Activated T-cell treated with anti-CD3 and anti-CD28 coated beads, Interleukin-2, amount 50 U/mL, for 24 hours (primary cell): ENCODE results near the gene NKD1.

Experiments used
- DNase-seq: peaks from one replicate; pipeline ENCODE4 v3.0.0-alpha.2; 2020
- H3K27ac Mint-ChIP-seq: 2 replicates; pipeline ENCODE4 v1.8.0; 2020; ENCODE audit warnings: mild to moderate bottlenecking, mixed read lengths
- H3K27me3 Mint-ChIP-seq: 2 replicates; pipeline ENCODE4 v1.8.0; 2020; ENCODE audit warnings: mixed read lengths
- H3K36me3 Mint-ChIP-seq: 2 replicates; pipeline ENCODE4 v1.8.0; 2020; ENCODE audit warnings: low read depth, mixed read lengths
- H3K4me1 Mint-ChIP-seq: 2 replicates; pipeline ENCODE4 v1.8.0; 2020; ENCODE audit warnings: low read depth, mixed read lengths
- H3K4me3 Mint-ChIP-seq: 2 replicates; pipeline ENCODE4 v1.8.0; 2020; ENCODE audit warnings: mild to moderate bottlenecking, moderate library complexity, mixed read lengths
- H3K9me3 Mint-ChIP-seq: 2 replicates; pipeline ENCODE4 v1.8.0; 2020; ENCODE audit warnings: mixed read lengths

Gene NKD1

DNA sequence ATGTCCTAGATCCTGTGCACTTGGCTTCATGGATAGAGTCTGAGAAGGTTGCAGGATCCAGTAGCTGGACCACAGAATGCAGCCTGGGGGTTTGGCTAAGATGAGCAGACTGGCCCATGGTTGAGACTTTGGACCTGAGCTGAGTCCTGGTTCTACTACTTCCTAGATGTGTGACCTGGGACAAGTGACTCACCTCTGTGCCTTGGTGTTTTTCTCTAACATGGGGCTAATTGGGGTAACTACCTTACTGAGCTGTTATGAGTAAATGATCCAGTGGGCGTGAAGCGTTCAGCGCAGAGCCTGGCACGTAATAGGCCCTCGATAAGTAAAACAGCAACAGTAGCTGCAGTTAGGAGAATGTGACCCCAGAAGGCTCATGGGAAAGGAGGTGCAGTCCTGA is 94.2 kb downstream of the NKD1 start:
- no peak for DNase-seq
- H3K4me1 Mint-ChIP-seq: peaks cover 7% of the 10 kb centered on the region
- no peaks in the 10 kb centered on the region for H3K9me3 Mint-ChIP-seq
- H3K27ac Mint-ChIP-seq: no peak overlapping the region
- H3K4me3 Mint-ChIP-seq: no peak overlapping the region
- no peaks in the 10 kb centered on the region for H3K36me3 Mint-ChIP-seq
- H3K27me3 Mint-ChIP-seq: no peaks in the 10 kb centered on the region

DNA sequence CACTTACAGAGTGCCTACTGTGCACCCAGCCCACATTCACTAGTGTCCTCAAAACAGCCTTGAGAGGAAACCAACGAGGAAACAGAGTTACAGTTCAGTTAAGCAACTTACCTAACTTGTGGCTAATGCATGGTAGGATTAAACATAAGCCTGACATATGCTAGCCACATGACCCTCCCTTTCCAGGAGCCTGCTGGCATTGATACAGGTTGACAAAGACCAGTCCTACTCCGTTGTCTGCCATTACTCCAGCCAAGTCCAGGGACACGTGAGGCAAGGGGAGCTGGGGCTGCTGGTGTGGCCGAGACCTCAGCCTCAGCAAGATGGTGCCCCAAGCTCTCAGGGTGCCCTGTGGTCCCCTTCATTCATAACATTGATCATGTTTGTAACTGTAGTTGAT is 95.0 kb downstream of the NKD1 start:
- Mint-ChIP-seq H3K27ac (no peak overlapping the region), H3K4me1 (peaks cover 7% of the 10 kb centered on the region), H3K36me3 (no peaks in the 10 kb centered on the region), H3K4me3 (no peak overlapping the region), H3K9me3 (no peaks in the 10 kb centered on the region), H3K27me3 (no peaks in the 10 kb centered on the region)
- DNase-seq: no peak

DNA sequence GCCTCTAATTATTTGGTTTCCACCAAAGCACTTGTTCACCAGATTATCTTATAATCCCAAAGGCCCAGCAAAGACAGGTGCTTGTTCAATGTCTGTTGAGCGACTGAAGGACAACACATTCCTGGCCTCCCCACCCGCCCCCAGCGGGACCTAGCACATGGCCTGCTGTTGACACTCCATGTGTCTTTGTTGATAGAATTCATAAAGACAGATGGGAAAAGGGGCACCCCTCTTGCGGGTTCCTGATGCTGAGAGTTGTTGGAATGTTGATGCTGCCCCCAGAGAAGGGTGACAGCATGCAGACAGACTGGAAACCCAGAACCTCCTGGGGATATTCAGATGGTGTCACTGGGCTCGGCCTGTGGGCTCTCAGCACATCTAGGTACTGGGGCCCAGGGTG is 96.0 kb downstream of the NKD1 start:
- DNase-seq: no peak
- H3K36me3 Mint-ChIP-seq: no peaks in the 10 kb centered on the region
- no peaks in the 10 kb centered on the region for H3K9me3 Mint-ChIP-seq
- no peak overlapping the region for H3K4me3 Mint-ChIP-seq
- no peak overlapping the region for H3K27ac Mint-ChIP-seq
- H3K4me1 Mint-ChIP-seq: peaks cover 7% of the 10 kb centered on the region
- H3K27me3 Mint-ChIP-seq: no peaks in the 10 kb centered on the region

DNA sequence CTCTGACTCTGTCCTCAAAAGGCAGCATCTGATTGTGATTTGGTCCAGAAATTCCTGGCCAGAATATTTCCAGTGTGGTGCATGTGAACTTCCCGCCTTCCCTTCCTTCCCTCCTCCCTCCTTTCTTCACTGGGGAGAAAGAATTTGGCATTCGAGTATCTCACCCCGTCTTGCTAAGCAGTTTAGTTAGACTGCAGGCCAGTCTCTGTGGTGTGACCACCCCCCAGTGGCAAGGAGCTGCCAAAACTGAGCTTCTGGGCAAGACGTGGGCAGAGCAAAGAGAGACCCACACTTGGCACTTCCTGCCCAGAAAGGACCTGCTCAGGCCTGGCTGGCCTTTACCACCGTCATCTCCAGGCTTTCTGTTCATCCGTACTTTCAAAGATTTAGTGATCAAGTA is 96.5 kb downstream of the NKD1 start:
- Mint-ChIP-seq H3K36me3 (no peaks in the 10 kb centered on the region), H3K4me1 (peaks cover 7% of the 10 kb centered on the region), H3K9me3 (no peaks in the 10 kb centered on the region), H3K4me3 (no peak overlapping the region), H3K27me3 (no peaks in the 10 kb centered on the region), H3K27ac (peak overlapping the region; percentile 22)
- peak; percentile 50 for DNase-seq

DNA sequence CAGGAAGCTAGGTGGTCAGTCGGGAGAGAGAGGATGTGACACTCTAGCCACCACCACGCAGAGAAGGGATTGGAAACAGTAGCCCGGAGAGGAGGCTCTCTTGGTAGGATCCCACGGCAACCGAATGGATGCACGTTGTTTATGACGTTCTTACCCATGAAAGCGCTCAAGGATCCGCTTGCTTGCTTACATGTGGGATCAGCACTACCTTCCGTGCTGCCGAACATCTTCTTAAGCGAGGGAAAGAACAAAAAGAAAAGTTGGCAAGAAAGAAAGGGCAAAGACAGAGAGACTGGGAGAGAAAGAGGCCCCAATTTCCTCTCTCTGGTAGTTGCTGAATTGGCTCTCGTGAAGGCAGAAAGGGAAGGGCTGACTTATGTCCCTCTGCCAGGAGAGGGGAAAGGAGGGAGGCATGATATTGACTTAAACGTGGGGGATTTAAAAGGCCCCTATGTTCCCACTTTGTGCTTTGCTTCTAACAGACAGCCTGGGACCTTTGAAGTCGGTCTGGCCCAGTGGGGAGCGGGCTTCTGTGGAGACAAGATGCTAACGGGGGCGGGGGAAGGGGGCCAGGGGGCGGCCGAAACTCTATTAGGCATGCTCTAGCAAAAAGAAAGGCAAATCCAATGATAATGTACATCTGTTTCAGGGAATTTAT is 97.5 kb downstream of the NKD1 start:
- no peak for DNase-seq
- Mint-ChIP-seq H3K4me1 (peaks cover 7% of the 10 kb centered on the region), H3K9me3 (no peaks in the 10 kb centered on the region), H3K36me3 (no peaks in the 10 kb centered on the region), H3K27me3 (no peaks in the 10 kb centered on the region), H3K4me3 (no peak overlapping the region), H3K27ac (no peak overlapping the region)

DNA sequence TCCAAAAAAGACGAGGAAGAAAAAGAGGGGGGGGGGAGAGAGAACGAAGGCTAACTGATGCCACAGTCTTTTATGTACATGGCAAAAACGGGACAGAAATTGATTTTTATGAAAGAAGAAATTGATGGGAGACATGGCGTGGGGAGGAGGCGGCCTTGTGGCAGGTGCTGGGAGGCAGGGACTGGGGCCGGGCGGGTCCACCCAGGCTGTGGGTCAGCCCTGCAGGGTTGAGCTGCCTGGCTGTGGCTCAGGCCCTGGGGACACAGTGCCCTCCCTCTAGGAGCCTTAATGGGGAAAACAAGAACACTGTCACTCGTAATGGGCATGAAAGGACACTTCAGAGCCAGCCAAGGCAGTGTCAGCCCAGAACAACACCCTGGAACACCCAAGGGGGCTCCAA is 98.1 kb downstream of the NKD1 start:
- Mint-ChIP-seq H3K4me1 (peaks cover 7% of the 10 kb centered on the region), H3K27me3 (no peaks in the 10 kb centered on the region), H3K9me3 (no peaks in the 10 kb centered on the region), H3K4me3 (no peak overlapping the region), H3K36me3 (no peaks in the 10 kb centered on the region), H3K27ac (no peak overlapping the region)
- no peak for DNase-seq

DNA sequence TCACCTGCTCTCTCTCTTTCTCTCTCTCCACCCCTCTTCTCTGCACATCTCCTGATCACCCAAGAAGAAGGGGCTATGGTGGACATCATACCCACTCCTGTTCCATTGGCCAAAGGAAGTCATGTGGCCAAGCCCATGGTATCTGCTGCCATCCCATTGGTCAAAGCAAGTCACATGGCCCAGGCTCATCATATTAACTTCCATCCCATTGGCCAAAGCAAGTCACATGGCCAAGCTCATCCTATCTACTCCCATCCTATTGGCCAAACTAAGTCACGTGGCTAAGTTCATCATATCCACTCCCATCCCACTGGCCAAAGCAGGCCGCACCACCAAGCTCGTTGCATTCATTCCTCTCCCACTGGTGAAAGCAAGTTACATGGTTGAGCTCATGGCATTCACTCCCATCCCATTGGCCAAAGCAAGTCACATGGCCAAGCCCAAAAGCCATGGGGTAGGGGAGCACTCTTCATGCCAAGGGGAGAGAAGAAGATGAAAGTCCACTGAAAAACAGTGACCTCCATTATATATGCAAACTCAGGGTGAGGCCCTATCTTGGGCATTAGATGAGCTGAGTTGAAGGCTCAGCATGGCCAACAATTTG is 103.7 kb downstream of the NKD1 start:
- Mint-ChIP-seq H3K4me1 (no peaks in the 10 kb centered on the region), H3K4me3 (no peak overlapping the region), H3K36me3 (no peaks in the 10 kb centered on the region), H3K27ac (no peak overlapping the region), H3K9me3 (no peaks in the 10 kb centered on the region), H3K27me3 (no peaks in the 10 kb centered on the region)
- DNase-seq: no peak

DNA sequence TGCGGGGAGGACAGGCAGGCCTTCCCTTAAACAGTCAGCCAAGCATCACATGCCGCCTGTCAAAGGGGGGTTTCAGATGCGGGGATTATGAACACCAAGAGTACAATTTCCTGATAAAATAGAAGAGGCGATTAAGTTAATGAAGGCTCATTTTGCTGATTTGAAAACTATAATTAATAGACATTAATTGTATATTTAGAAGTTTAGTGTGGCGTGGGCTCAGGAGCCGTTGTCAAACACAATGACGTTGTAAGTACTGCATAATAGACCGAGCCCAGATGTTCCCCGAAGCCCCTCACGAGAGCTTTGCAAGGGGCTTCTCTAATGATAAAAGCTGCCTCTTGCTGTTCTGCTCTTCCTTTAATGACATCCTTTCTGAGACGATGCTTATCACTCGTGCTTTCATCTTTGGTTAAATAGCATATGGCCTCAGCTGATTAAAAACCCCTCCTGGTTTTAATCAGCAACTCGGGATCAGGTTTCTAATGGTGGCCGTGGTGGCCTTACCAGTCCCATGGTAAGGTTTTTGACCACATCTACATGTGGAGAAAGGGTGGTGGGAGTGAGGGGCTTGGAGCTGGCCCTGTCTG is 104.7 kb downstream of the NKD1 start:
- Mint-ChIP-seq H3K36me3 (no peaks in the 10 kb centered on the region), H3K4me1 (no peaks in the 10 kb centered on the region), H3K4me3 (no peak overlapping the region), H3K27me3 (no peaks in the 10 kb centered on the region), H3K9me3 (no peaks in the 10 kb centered on the region), H3K27ac (no peak overlapping the region)
- DNase-seq: no peak

DNA sequence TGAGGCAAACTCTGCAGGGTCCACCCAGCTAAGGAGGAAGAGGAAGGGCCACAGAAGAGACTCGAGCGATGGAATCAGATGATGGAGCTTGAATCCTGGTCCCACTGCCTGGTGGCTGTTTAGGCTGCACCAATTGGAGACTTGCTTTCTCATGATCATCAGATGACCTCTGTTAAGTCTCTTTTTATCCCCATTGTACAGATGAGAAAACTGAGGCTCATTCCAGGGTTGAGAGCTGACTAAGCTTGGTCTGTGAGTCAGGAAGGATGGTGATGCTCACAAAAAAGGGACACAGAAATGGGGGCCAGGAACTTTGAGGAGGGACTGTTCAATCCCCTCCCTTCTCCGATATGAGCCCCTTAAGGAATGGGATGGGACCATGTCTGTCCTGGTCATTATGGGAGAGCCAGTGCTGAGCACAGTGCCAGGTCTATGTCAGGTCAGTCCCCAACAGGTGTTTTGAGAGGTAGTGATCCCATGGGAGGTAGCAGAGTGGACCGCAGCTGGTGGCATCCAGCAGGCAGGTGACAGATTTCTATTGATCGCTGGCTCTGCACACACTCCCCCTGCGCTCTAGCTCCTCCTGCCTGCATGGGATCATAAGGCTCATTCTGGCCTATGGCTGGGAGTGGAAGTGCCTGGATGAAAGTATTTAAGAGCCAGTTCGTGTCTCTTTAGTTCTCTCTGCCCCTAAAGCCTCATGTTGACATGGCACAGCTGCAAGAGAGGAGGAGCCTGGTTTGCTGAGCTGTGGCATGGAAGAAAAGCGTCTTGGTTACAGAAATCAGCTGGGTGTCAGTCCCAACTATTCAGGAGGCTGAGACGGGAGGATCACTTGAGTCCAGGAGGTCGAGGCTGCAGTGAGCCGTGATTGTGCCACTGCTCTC is 105.7 kb downstream of the NKD1 start:
- no peak overlapping the region for H3K4me3 Mint-ChIP-seq
- H3K27me3 Mint-ChIP-seq: no peaks in the 10 kb centered on the region
- no peaks in the 10 kb centered on the region for H3K4me1 Mint-ChIP-seq
- no peak for DNase-seq
- no peak overlapping the region for H3K27ac Mint-ChIP-seq
- no peaks in the 10 kb centered on the region for H3K36me3 Mint-ChIP-seq
- H3K9me3 Mint-ChIP-seq: no peaks in the 10 kb centered on the region

DNA sequence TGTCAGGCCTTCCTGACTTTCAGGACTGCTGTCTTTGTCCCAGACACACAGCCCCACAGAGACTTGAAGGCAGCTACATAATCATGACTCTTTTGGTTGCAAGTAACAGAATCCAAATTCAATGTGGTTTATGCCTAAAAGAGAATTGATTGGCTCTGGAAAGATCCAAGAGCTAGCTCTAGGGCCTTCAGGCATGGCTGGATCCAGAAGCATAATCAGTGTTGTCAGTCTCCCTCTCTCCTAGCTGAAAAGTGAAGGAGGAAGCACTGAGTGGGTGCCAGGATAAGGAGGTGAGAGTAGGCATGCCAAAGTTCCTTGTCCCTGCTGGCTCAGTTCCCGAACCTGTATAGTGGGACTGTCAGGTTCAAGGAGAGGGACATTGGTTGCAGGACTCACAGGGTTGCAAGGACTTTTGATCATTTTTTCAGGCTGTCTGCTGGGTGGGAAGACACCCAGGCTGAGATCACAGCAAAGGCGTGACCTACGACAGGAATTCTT is 107.4 kb downstream of the NKD1 start:
- H3K9me3 Mint-ChIP-seq: no peaks in the 10 kb centered on the region

DNA sequence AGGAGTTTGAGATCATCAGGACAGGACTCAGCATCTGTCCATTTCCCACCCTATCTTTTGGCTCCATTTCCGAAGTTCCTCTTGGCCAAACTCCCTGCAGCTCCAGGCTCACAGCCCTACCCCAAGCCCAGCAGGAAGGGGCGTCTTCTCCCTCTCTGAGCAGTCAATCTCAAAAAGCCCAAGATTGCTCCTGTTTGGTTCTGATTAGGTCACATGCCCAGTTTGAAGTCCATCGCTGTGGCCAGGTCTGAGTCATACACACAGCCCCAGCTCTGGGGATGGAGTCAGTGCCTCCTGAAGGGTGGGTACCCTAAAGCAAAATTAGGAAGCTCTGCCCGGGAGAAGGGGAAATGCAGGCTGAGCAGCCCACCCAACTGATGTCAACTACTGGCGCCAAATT is 109.0 kb downstream of the NKD1 start:
- H3K9me3 Mint-ChIP-seq: peaks cover 2% of the 10 kb centered on the region
- H3K4me3 Mint-ChIP-seq: no peak overlapping the region
- H3K36me3 Mint-ChIP-seq: no peaks in the 10 kb centered on the region
- no peaks in the 10 kb centered on the region for H3K4me1 Mint-ChIP-seq
- no peaks in the 10 kb centered on the region for H3K27me3 Mint-ChIP-seq
- DNase-seq: no peak
- no peak overlapping the region for H3K27ac Mint-ChIP-seq

More for the DNA sequence above, 107.4 kb downstream of the NKD1 start:
- DNase-seq: no peak
- Mint-ChIP-seq H3K36me3 (no peaks in the 10 kb centered on the region), H3K4me3 (no peak overlapping the region), H3K27ac (no peak overlapping the region), H3K4me1 (no peaks in the 10 kb centered on the region), H3K27me3 (no peaks in the 10 kb centered on the region)

DNA sequence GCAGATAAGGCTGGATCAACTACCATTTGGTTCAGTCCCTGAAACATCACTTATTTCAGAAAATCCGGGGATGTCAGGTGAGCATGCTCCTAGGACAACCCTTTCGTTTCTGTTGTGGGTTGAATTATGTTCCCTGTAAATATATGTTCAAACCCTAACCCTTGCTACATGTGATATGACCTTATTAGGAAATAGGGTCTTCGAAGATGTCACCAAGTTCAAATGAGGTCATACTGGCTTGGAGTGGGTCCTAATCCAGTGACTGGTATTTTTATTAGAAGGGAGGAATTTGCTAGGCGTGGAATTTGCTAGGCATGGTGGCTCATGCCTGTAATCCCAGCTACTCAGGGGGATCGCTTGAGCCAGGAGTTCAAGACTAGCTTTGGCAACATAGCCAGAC is 111.6 kb downstream of the NKD1 start:
- H3K36me3 Mint-ChIP-seq: no peaks in the 10 kb centered on the region
- no peaks in the 10 kb centered on the region for H3K27me3 Mint-ChIP-seq
- H3K9me3 Mint-ChIP-seq: peaks cover 3% of the 10 kb centered on the region
- DNase-seq: no peak
- H3K4me3 Mint-ChIP-seq: no peak overlapping the region
- H3K27ac Mint-ChIP-seq: no peak overlapping the region
- H3K4me1 Mint-ChIP-seq: peaks cover 4% of the 10 kb centered on the region

DNA sequence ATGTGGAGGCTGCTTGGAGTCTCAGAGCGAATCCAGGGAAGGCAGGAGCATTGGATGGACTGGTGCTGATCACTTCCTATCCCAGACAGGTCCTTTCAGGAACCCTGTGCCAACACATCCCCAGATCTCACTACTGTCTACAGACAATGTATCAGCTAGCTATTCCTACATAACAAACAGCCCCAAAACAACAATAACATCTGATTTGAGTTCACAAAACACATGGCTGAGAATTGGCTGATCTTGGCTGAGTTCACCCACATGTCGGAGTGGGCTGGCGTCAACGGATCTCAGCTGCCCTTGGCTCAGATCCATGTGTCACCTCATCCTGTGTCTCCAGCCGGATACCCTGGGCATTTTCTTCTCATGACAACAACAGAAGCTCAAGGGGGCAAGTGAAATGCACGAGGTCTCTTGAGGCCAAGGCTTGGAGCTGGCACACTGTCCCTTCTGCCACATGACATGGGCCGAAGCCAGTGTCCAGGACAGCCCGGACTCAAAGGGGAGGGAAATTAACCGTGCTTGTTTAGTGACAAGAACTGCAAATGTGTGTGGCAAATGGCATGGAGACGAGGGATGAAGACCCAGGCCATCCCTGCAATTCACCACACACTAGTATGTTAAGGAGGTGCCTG is 114.2 kb downstream of the NKD1 start:
- no peak for DNase-seq
- no peak overlapping the region for H3K4me3 Mint-ChIP-seq
- H3K27me3 Mint-ChIP-seq: no peaks in the 10 kb centered on the region
- H3K4me1 Mint-ChIP-seq: peaks cover 28% of the 10 kb centered on the region
- no peaks in the 10 kb centered on the region for H3K36me3 Mint-ChIP-seq
- H3K9me3 Mint-ChIP-seq: peaks cover 3% of the 10 kb centered on the region
- H3K27ac Mint-ChIP-seq: no peak overlapping the region

DNA sequence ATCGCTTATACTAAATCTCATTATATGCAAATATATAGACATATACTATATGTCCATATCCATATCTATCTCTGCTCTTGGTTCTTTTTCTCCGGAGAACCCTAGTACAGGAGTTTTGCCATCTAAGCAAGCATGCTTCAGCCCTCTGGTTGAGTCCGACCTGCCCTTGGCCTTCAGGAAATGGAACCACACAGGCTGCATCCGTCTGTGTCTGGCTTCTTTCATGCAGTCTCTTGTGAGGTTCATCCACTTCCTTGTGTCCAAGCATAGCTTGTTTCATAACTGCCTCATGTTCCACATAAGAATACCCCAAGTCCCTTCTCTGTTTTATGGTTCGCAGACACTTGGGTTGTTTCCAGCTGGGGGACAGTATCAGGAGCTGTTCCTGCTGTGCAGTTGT is 116.1 kb downstream of the NKD1 start:
- peaks cover 3% of the 10 kb centered on the region for H3K9me3 Mint-ChIP-seq
- H3K27me3 Mint-ChIP-seq: no peaks in the 10 kb centered on the region
- DNase-seq: no peak
- no peak overlapping the region for H3K27ac Mint-ChIP-seq
- H3K36me3 Mint-ChIP-seq: peaks cover 7% of the 10 kb centered on the region
- H3K4me1 Mint-ChIP-seq: peaks cover 43% of the 10 kb centered on the region
- H3K4me3 Mint-ChIP-seq: no peak overlapping the region
